B cell (primary cell): Measurements from ENCODE around the gene HOXC6. TPM values are rescaled to one million over a fixed set of nuclear protein-coding genes. Genes with fewer than 3 reads are reported as not detected.
"Not testable (repeated sequence)": the region's sequence is repeated elsewhere in the genome, so short reads cannot be mapped to it uniquely, and the experiment has no call there.

Experiments
- ATAC-seq: fragments of 200-7000 bp; cut with Tn5 transposase; one replicate; pipeline ENCODE4 v1.10.0; 2021; ENCODE audit warnings: low read depth, mild to moderate bottlenecking, moderate number of reproducible peaks, moderate library complexity
- CTCF ChIA-PET: fragments of 350-600 bp; sonication (Branson Sonifier 250); formaldehyde crosslinking; loops from one replicate; lab custom pipeline; 2021; ENCODE audit warnings: antibody characterized with exemption, inconsistent platforms; lab: Charles Lee
- POLR2A ChIA-PET: fragments of 350-600 bp; sonication (Branson Sonifier 250); formaldehyde crosslinking; loops from one replicate; lab custom pipeline; 2021; ENCODE audit warnings: antibody characterized with exemption; lab: Charles Lee
- DNase-seq: peaks from one replicate; pipeline ENCODE4 v3.0.0; 2013
- H2AFZ ChIP-seq: 2 replicates; pipeline ENCODE4 v1.6.1; 2012; ENCODE audit warnings: mild to moderate bottlenecking, low read depth, low read length; ENCODE audit not compliant: insufficient read depth, poor library complexity, severe bottlenecking
- H3K27ac ChIP-seq, 2 donors: 1 replicate in 1 of 2; 2 replicates in 1 of 2; pipeline ENCODE4 v1.5.1; 2012 to 2013; ENCODE audit warnings: low read length in 2 of 2, mild to moderate bottlenecking in 2 of 2, moderate library complexity in 1 of 2
- H3K27me3 ChIP-seq, 4 experiments: fragments of 200-600 bp in 1 of 4; sonication (generic) in 1 of 4; replicated peaks in 1 of 4; 1 replicate in 2 of 4; 2 replicates in 2 of 4; pipeline versions ENCODE4 v1.6.1 to v1.7.0; 2013 to 2016; ENCODE audit warnings: low read length in 3 of 4, mild to moderate bottlenecking in 2 of 4, mixed read lengths in 1 of 4, moderate library complexity in 1 of 4; ENCODE audit not compliant: insufficient read depth in 4 of 4, control insufficient read depth in 3 of 4; ENCODE audit errors: control extremely low read depth in 1 of 4
- H3K36me3 ChIP-seq, 2 experiments: replicated peaks in 1 of 2; 1 replicate in 1 of 2; 2 replicates in 1 of 2; pipeline versions ENCODE4 v1.6.1 to v1.7.1; 2013; ENCODE audit warnings: low read length in 1 of 2; ENCODE audit not compliant: insufficient read depth in 2 of 2, control insufficient read depth in 1 of 2; ENCODE audit errors: control extremely low read depth in 1 of 2, extremely low read depth in 1 of 2
- H3K4me1 ChIP-seq, 2 donors: fragments of 200-600 bp in 1 of 2; sonication (generic) in 1 of 2; 1 replicate in 1 of 2; 2 replicates in 1 of 2; pipeline versions ENCODE4 v1.5.1 to v1.6.1; 2013 to 2017; ENCODE audit warnings: low read length in 2 of 2; ENCODE audit not compliant: control insufficient read depth in 2 of 2, insufficient read depth in 2 of 2
- H3K4me2 ChIP-seq: replicated peaks from 2 replicates; pipeline ENCODE3; 2012; ENCODE audit warnings: mild to moderate bottlenecking, low read depth, low read length; ENCODE audit not compliant: poor library complexity, severe bottlenecking
- H3K4me3 ChIP-seq, 5 experiments: fragments of 200-600 bp in 1 of 5; sonication (generic) in 1 of 5; 1 replicate in 3 of 5; 2 replicates in 2 of 5; pipeline versions ENCODE4 v1.5.1 to v1.7.0; 2011 to 2016; ENCODE audit warnings: low read length in 4 of 5, mild to moderate bottlenecking in 4 of 5, low read depth in 2 of 5, control low read depth in 1 of 5, moderate library complexity in 1 of 5; ENCODE audit not compliant: insufficient read depth in 1 of 5; ENCODE audit errors: control extremely low read depth in 1 of 5, extremely low read depth in 1 of 5
- H3K79me2 ChIP-seq: fragments of 200-600 bp; sonication (generic); one replicate; pipeline ENCODE4 v1.6.0; 2016; ENCODE audit warnings: low read length; ENCODE audit not compliant: control insufficient read depth, insufficient read depth
- H3K9ac ChIP-seq: fragments of 200-600 bp; sonication (generic); 2 replicates; pipeline ENCODE4 v1.6.1; 2017; ENCODE audit warnings: mild to moderate bottlenecking, low read length, moderate library complexity
- H3K9me3 ChIP-seq, 3 donors: one replicate each; pipeline versions ENCODE4 v1.6.1 to v1.7.1; 2013; ENCODE audit warnings: low read length in 2 of 3; ENCODE audit not compliant: control insufficient read depth in 2 of 3, insufficient read depth in 1 of 3; ENCODE audit errors: control extremely low read depth in 1 of 3
- H4K20me1 ChIP-seq: 2 replicates; pipeline ENCODE4 v1.6.0; 2012; ENCODE audit warnings: mild to moderate bottlenecking, low read length; ENCODE audit not compliant: insufficient read depth, control insufficient read depth, poor library complexity, severe bottlenecking
- H3K27ac Mint-ChIP-seq: one replicate; pipeline ENCODE4 v1.8.0; 2021; ENCODE audit warnings: mixed read lengths
- H3K27me3 Mint-ChIP-seq: one replicate; pipeline ENCODE4 v1.8.0; 2021; ENCODE audit warnings: mixed read lengths
- H3K4me1 Mint-ChIP-seq: one replicate; pipeline ENCODE4 v1.8.0; 2021; ENCODE audit warnings: mixed read lengths
- H3K4me3 Mint-ChIP-seq: one replicate; pipeline ENCODE4 v1.8.0; 2021; ENCODE audit warnings: mixed read lengths
- H3K9me3 Mint-ChIP-seq: one replicate; pipeline ENCODE4 v1.8.0; 2022; ENCODE audit warnings: mixed read lengths; ENCODE audit not compliant: insufficient read depth
- EZH2 ChIP-seq: IDR thresholded peaks from 2 replicates; pipeline ENCODE4 v1.6.1; 2012; ENCODE audit warnings: borderline replicate concordance, low read depth, mild to moderate bottlenecking, moderate library complexity, low read length; ENCODE audit not compliant: insufficient read depth, poor library complexity, severe bottlenecking
- WGBS: methylation state at CpG from one replicate; pipeline ENCODE4 v1.1.5; 2013; ENCODE audit warnings: missing lambda C conversion rate; ENCODE audit not compliant: insufficient coverage; 5-methylcytosine and 5-hydroxymethylcytosine counted together
- intact Hi-C: fragments of 100-400 bp; cut with micrococcal nuclease; formaldehyde crosslinking; loops from one replicate; pipeline ENCODE4 v1.10.0; 2022
- polyA plus RNA-seq: library from polyadenylated mRNA; depleted of rRNA; stranded (reverse); fragments of >200 nt; gene quantifications from 2 replicates; pipeline ENCODE4 v1.2.3, GENCODE V29; 2012
- total RNA-seq, 2 donors: library from RNA; stranded (reverse); fragments of 120-200 nt in 1 of 2; gene quantifications; 1 replicate in 1 of 2; 2 replicates in 1 of 2; pipeline versions ENCODE4 v1.2.3 to v1.2.4, GENCODE V29; 2013 to 2022
- TF ChIP-seq, protein P1 (sequence below): fragments of 200-600 bp; IDR thresholded peaks from one replicate; pipeline ENCODE4 v1.8.0; 2022; ENCODE audit warnings: antibody characterized with exemption, mild to moderate bottlenecking

Gene HOXC6
- total and polyA plus RNA-seq, 2 donors (not counting 1 experiment from before 2014, with no cell fraction given): not detected

DNA sequence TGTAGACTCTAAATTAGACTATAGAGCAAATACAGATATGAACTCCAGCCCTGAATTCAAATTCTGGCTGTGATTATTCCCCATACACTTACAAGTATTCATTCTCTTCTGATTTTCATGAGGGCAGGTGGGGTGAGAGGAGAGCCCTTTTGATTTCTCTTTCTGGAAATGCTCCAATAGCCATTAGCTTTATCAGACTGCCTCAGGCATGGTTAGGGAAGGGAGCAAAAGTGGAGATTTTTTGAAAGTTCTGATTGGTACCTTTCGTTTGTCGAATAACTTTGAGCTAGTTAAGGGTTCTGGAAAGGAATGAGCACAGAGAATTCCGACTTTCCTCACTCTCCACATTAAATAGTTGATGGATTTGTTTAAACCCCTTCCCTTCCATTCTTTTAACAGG lies 12.4 kb downstream of the HOXC6 start:
- Histone ChIP-seq H3K4me2 (no peak overlapping the region), H3K79me2 (no peaks in the 10 kb centered on the region), H3K9me3 (peaks cover 0 to 10% (median 0%) of the 10 kb centered on the region in 3 donors), H3K27ac (no peak overlapping the region), H2AFZ (no peak overlapping the region), H4K20me1 (no peaks in the 10 kb centered on the region), H3K36me3 (no peaks in the 10 kb centered on the region), H3K27me3 (peaks cover 2 to 87% (median 64%) of the 10 kb centered on the region in 4 experiments), H3K4me1 (peaks cover 0 to 3% of the 10 kb centered on the region in 2 donors), H3K4me3 (no peak overlapping the region), H3K9ac (no peak overlapping the region)
- ChIA-PET POLR2A (no interaction called here), CTCF (interaction anchor here (0.9 to 1.5 kb wide), 4 partner anchors 8 to 155 kb away, joined by 3 to 9 read pairs (median 3); partner anchors contain the start of genes HOXC4 and HOXC5)
- DNase-seq (no peak), ATAC-seq (no peak)
- H3K27ac Mint-ChIP-seq: no peak overlapping the region
- TF ChIP-seq, protein P1, sequence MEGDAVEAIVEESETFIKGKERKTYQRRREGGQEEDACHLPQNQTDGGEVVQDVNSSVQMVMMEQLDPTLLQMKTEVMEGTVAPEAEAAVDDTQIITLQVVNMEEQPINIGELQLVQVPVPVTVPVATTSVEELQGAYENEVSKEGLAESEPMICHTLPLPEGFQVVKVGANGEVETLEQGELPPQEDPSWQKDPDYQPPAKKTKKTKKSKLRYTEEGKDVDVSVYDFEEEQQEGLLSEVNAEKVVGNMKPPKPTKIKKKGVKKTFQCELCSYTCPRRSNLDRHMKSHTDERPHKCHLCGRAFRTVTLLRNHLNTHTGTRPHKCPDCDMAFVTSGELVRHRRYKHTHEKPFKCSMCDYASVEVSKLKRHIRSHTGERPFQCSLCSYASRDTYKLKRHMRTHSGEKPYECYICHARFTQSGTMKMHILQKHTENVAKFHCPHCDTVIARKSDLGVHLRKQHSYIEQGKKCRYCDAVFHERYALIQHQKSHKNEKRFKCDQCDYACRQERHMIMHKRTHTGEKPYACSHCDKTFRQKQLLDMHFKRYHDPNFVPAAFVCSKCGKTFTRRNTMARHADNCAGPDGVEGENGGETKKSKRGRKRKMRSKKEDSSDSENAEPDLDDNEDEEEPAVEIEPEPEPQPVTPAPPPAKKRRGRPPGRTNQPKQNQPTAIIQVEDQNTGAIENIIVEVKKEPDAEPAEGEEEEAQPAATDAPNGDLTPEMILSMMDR: no peak
- peaks cover 84% of the 10 kb centered on the region for H3K27me3 Mint-ChIP-seq
- no peak overlapping the region for H3K4me3 Mint-ChIP-seq
- no peaks in the 10 kb centered on the region for H3K4me1 Mint-ChIP-seq
- no CpG with 5 or more reads among the region's 3 CpGs for WGBS
- intact Hi-C loops: no loop called here
- H3K9me3 Mint-ChIP-seq: no peaks in the 10 kb centered on the region

DNA sequence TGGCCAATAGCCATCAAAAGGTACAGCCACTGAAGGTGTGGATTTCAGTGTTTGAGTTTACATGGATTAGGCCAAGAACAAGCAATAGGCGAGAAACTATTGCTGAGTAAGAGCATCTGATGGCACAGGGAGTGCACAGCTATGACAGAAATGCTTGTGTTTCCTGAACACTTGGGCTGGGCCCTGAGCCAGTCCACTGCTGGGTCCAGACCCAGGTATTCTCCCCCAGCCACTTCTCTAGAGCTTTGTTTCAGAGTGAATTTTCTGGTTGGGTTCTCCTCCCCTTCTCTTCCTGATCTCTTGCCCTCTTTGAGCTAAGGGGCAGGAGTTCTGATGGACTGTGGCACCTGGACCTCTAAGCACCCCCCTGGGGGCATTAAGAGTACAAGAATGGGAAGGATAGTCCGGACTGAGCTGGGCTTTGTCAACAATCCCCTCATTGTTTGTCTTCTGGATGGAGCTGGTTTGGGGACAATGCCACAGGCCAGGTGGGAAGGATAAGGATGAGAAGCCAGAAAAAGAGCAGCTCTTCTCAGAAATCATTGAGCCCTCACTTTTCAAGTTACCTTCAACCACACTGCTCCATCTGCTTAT lies 13.0 kb downstream of the HOXC6 start:
- WGBS: 71% methylated on average over 1 of the region's 2 CpGs
- no peaks in the 10 kb centered on the region for H3K36me3 ChIP-seq
- ATAC-seq (no peak), DNase-seq (no peak)
- no peaks in the 10 kb centered on the region for H3K79me2 ChIP-seq
- intact Hi-C loops: no loop called here
- H3K27me3 ChIP-seq: peaks cover 2 to 87% (median 69%) of the 10 kb centered on the region in 4 experiments
- H3K9ac ChIP-seq: no peak overlapping the region
- Mint-ChIP-seq H3K27ac (no peak overlapping the region), H3K9me3 (no peaks in the 10 kb centered on the region), H3K4me1 (no peaks in the 10 kb centered on the region), H3K4me3 (no peak overlapping the region), H3K27me3 (peaks cover 84% of the 10 kb centered on the region)
- H3K9me3 ChIP-seq: peaks cover 0 to 10% (median 0%) of the 10 kb centered on the region in 3 donors
- peaks cover 0 to 3% of the 10 kb centered on the region in 2 donors for H3K4me1 ChIP-seq
- ChIA-PET CTCF (interaction anchor here (0.8 to 1.5 kb wide), 5 partner anchors 8 to 154 kb away, joined by 3 to 9 read pairs (median 3); partner anchors contain the start of genes HOXC4 and HOXC5), POLR2A (interaction anchor here (0.5 kb wide), 1 partner anchor 18 kb away, joined by 3 read pairs; no protein-coding TSS in a partner anchor)
- H3K4me3 ChIP-seq: no peak overlapping the region
- H3K4me2 ChIP-seq: no peak overlapping the region
- TF ChIP-seq, protein P1: no peak
- TF ChIP-seq EZH2: no peak
- H4K20me1 ChIP-seq: no peaks in the 10 kb centered on the region
- H3K27ac ChIP-seq: no peak overlapping the region
- H2AFZ ChIP-seq: no peak overlapping the region

DNA sequence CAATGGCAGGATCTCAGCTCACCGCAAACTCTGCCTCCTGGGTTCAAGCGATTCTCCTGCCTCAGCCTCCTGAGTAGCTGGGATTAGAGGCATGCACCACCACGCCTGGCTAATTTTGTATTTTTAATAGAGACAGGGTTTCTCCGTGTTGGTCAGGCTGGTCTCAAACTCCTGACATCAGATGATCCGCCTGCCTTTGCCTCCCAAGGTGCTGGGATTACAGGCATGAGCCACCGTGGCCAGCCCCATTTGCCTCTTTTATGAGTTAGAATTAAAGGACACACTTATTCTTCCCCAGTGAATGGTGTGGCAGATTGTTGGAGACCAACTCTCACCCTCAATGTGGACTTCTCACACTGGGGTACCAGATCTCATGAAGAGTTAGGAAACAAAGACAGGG lies 13.8 kb downstream of the HOXC6 start:
- intact Hi-C loops, ATAC-seq, H3K9me3 ChIP-seq, H3K79me2 ChIP-seq, H3K9ac ChIP-seq, H3K4me3 ChIP-seq, H2AFZ ChIP-seq, H4K20me1 ChIP-seq, POLR2A ChIA-PET, H3K4me1 Mint-ChIP-seq, DNase-seq, H3K4me1 ChIP-seq, H3K27ac Mint-ChIP-seq, H3K4me2 ChIP-seq, H3K36me3 ChIP-seq, H3K9me3 Mint-ChIP-seq, H3K27ac ChIP-seq, H3K4me3 Mint-ChIP-seq: not testable (repeated sequence)
- peaks cover 2 to 87% (median 69%) of the 10 kb centered on the region in 4 experiments for H3K27me3 ChIP-seq
- CTCF ChIA-PET: interaction anchor here (1.3 kb wide), 1 partner anchor 9 kb away, joined by 9 read pairs; the partner anchor contains the start of gene HOXC5
- H3K27me3 Mint-ChIP-seq: peaks cover 87% of the 10 kb centered on the region
- WGBS: 70% methylated on average over 5 of the region's 6 CpGs
